HUDEP-2 (cell line): Measurements from ENCODE around the gene GNG13.

Experiments
- DNase-seq, 76 experiments: peaks; one replicate each; lab custom pipeline; 2025; ENCODE audit not compliant: unreplicated experiment in 76 of 76; lab: John Stamatoyannopoulos, UW

Gene GNG13

DNA sequence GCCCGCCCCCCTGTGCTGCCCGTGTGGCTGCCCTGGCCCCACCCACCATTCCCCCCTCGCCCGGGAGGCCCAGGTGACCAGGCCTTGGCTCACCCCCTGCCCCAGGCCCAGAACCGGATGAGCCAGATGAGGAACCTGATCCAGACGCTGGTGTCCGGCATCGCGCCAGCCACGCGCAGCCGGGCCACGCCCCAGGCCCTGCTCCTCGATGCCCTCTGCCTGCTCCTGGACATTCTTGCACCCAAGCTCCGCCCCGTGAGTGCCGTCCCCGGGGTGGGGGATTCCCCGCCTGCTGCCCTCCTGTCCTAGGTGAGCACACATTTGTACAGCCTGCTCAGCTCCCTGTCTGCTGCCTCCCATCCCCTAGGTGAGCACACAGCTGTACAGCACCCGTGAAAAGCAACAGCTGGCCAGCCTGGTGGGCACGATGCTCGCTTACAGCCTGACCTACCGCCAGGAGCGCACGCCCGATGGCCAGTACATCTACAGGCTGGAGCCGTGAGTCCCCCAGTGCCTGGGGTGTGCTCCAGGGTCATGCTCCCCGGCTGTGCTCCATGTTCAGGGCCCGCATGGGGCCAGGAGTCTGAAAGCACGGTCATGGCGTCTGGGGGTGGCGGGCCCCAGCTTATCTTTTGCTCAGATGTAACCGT, 4.8 kb downstream of the GNG13 start:
- DNase-seq = no peak

- DNase-seq = no peak
Observed at GRCh38 chr16:794853-795466, 5.6 kb downstream of the GNG13 start.

- no peak for DNase-seq
Observed at GRCh38 chr16:794091-794822, 6.3 kb downstream of the GNG13 start.

DNA sequence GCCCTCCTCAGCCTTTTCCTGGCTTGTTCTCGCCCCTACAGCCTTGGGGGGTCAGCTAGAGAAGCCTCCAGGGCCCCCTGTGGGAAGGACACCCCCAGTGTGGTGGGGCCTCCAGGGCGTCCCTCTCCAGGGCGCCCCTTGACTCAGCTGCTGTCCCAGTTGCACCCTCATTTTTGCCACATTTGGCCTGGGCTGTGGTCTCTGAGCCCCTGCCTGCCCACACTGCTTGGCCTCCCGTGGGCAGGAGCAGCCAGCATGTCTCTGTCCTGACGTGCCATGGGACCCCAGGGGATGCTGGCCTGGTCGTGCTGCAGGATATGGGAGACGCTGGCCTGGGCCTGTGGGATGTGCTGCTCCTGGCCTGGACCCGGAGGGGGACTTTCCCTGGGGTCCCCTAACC, 7.1 kb downstream of the GNG13 start:
- no peak for DNase-seq

DNA sequence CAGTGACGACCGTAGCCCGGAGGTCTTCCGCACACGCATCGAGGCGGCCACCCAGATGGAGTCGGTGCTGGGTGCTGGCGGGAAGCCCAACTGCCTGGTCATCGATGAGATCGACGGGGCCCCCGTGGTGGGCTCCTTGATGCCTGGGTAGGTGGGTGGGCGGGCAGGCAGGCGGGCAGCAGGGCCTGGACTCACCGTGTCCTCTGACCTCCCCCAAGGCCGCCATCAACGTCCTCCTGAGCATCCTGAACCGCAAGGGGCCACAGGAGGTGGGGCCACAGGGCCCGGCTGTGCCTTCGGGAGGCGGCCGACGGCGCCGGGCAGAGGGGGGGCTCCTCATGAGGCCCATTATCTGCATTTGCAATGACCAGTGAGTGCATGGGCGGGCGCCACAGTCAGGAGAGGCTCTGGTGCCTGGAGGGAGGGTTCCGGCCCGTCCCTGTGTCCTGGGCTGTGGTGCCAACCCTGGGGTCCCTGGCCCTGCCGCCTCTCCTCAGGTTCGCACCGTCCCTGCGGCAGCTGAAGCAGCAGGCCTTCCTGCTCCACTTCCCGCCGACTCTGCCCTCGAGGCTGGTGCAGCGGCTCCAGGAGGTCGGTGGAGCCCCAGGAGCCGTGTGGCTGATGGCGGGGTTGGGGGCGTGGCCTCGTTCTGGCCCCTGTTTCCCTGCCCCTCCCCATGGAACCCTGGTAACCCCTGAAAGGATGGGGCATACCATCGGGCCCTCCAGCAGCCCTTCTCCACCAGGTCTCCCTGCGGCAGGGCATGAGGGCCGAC, 8.1 kb downstream of the GNG13 start:
- DNase-seq = no peak

DNA sequence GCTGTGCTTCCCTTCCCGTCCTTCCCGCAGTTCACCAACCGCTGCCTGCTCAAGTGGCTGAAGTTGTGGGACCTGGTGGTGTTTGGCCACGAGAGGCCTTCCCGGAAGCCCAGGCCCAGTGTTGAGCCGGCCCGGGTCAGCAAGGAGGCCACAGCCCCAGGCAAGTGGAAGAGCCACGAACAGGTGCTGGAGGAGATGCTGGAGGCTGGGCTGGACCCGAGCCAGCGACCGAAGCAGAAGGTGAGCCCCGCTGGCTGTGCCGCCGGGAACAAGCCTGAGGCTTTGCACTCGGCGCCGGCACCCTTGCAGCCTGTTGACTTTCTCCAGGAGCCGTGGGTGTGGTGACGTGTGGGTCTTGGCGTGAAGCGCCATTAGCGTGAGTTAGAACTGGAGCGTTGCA, 9.4 kb downstream of the GNG13 start:
- no peak for DNase-seq

- no peak for DNase-seq
Observed at GRCh38 chr16:790086-790485, 10.4 kb downstream of the GNG13 start.

DNA sequence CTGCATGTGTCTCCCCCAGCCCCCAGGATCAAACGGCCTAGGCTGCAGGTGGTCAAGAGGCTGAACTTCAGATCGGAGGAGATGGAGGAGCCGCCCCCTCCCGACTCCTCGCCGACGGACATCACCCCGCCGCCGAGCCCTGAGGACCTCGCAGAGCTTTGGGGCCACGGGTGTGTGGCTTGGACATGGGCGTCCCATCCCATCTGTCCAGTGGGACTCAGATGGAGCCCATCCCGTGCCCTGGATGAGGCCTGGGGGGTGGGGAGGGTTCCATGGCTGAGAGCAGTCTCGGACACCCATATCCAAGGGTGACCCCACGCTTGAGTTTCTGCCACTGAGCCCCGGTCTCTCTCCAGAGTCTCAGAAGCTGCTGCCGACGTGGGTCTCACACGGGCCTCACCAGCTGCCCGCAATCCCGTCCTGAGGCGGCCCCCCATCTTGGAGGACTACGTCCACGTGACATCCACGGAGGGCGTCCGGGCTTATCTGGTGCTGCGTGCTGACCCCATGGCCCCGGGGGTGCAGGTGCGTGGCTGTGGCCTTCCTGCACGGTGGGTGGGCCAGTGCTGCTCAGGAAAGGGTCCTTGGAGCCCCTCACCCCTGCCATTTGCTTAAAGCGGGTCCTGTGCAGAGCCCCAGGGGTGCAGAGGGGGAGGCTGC, 11.2 kb downstream of the GNG13 start:
- no peak for DNase-seq

DNA sequence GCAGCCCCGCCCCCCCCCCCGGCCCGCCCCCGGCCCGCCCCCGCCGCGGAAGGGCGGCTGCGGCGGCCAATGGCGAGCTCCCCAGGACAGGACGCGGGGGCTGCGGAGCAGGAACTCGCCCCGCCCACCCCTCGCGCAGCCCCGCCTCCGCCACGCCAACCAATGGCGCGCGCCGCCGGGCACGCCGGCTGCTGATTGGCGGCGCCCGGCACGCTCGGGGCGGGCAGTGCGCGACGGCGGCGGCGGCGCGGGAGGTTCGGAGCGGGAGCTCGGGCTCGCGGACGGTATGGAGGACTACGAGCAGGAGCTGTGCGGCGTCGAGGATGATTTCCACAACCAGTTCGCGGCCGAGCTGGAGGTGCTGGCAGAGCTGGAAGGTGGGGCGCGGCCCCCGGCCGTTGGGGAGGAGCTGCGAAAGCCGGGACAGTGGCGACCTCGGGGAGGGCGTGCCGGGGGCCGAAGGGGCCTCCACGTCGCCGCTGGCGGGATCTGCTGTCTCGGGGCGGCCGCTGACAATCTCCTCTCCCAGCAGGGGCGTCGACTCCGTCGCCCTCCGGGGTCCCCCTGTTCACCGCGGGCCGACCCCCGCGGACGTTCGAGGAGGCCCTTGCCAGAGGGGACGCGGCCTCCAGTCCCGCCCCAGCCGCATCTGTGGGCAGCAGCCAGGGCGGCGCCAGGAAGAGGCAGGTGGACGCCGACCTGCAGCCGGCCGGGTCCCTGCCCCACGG, 12.0 kb downstream of the GNG13 start, which contains the start of gene CHTF18:
CHTF18 (plus strand) TSS at position 222 of the 728 bp plus-strand sequence; CDS start at position 287, 65 bp downstream.
- DNase-seq = peak in 74 of 76 experiments; percentile 29 to 95 (median 86)

GRCh38 chr16:787978-788398, 12.5 kb downstream of the GNG13 start, which contains the start of gene RPUSD1:
Gene RPUSD1, minus strand, starts transcription at chr16:788381. Its CDS starts 644 bp downstream, at chr16:787737.
- no peak for DNase-seq

DNA sequence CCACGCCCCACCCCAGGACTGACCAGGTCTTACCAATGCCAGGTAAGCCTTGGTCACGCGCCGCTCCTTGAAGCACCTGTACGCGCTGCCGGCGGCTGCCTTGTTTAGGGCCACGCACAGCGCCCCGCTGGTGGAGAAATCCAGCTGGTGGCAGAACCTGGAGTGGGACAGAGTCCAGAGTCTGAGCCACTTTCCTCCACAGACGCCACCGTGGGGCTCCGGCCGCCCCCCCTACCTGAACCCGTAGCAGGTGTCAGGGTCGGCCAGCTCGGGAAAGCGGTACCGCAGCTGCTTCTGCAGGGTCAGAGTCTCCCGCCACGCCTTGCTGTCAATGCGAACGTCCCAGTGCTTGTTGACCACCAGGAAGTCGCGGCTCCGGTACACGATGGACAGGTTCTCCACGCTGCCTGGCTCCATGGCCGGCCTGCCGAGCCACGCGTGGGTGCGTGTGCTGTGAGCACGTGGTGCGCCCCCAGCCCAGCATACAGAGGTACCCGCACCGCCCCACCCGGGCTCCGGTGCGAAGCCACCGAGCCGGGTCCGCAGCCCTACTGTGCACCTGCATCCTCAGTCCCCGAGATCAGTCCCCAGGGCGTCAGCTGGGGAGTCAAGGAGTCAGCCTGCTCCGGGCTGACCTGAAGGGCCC, 13.1 kb downstream of the GNG13 start:
- DNase-seq = no peak

- peak in 60 of 76 experiments; percentile 8 to 76 (median 52) for DNase-seq
Observed at GRCh38 chr16:785563-786535, 14.7 kb downstream of the GNG13 start.

DNA sequence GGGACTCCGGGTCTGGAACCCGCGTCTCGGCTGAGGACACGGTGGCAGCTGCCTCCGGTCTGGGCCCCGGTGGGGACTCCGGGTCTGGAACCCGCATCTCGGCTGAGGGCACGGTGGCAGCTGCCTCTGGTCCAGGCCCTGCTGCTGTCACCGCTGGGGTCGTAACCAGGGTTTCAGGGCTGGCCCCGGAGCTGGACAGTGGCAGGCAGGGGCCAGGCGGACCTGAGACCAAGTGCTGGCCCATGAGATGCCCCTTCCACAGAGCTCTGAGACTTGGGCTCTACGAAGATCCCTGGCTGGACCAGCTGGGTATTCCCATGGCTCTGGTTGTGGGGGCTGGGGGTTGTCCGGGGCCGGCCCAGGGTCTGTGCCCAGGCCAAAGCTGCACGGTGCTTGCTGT, 16.1 kb downstream of the GNG13 start:
- no peak for DNase-seq

GRCh38 chr16:783404-784161, 17.0 kb downstream of the GNG13 start:
- peak in 46 of 76 experiments; percentile 6 to 65 (median 31) for DNase-seq

DNA sequence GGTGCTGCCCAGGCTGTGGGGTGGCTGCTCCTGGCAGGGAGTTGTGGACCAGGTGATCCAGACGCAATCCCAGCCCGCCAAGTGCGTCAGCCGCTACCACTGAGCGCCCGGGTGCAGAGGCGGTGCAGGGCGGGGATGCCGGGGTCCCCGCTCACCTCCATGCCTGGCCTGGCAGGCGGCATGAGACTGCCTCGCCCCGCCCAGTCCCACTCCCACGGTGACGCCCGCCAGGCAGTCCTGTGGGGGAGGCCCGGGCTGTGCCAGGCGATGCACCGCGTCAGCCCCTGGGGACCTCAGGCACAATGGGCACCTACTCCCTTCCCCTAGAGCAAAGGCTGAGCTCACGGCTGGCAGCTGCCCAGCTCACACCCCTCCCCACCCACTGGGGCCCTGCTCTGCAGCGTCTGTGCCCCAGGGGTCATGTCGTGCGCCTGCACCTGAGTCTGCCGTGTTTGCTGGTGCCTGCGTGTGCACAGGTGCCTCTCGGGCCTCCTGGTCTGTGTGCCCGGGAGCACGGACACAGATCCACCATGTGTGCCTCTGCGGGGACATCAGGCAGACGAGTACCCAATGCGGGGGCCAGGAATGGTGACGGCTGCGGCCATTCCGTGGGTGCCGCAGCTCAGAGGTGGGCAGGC, 17.6 kb downstream of the GNG13 start:
- DNase-seq = no peak

DNA sequence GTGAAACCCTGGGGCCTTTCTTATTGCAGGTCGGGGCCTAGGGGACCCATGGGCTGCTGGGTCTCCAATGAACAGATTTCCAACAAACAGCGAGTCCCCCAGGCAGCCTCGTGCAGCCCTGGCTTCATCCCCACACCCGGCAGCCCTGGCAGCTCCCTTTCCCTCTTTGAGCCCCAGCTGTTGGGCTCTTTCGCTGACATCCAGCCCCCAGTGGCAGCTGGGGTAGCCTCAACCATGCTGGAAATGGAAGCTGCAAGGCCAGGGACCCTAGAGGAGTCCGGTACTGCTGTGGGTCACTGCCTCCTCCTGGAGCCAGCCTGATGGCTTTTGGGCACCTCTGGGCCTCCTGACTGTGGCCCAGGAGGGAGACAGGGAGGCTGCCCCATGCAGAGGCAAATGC, 18.3 kb downstream of the GNG13 start:
- no peak for DNase-seq
